SK-N-SH (cell line): Measurements from ENCODE around the gene LRRC56. TPM values are rescaled to one million over a fixed set of nuclear protein-coding genes. Genes with fewer than 3 reads are reported as not detected.

Experiments used
- CTCF ChIA-PET: fragments of 300-600, 350-600 bp; formaldehyde crosslinking; extraction: SDS; loops from one replicate; lab custom pipeline; 2021; lab: Yijun Ruan, JAX
- POLR2A ChIA-PET: fragments of 350-600 bp; sonication (Branson Sonifier 250); formaldehyde crosslinking; extraction: SDS; loops from one replicate; lab custom pipeline; 2020; ENCODE audit warnings: antibody characterized with exemption, inconsistent platforms; lab: Yijun Ruan, JAX
- DNase-seq: peaks from one replicate; pipeline ENCODE4 v3.0.0; 2012
- H2AFZ ChIP-seq: fragments of 200-600 bp; sonication (generic); 2 replicates; pipeline ENCODE4 v1.8.1; 2016; ENCODE audit warnings: antibody characterized with exemption, mild to moderate bottlenecking, low read depth
- H3F3A ChIP-seq: fragments of 200-600 bp; sonication (generic); replicated peaks from 2 replicates; pipeline ENCODE3; 2016; ENCODE audit warnings: antibody characterized with exemption, mild to moderate bottlenecking; ENCODE audit not compliant: insufficient read depth
- H3K27ac ChIP-seq, 2 experiments: fragments of 200-500 bp in 1 of 2; fragments of 200-600 bp in 1 of 2; sonication (Bioruptor generic) in 1 of 2; sonication (generic), shearing (Covaris generic) in 1 of 2; 2 replicates each; pipeline versions ENCODE4 v1.5.1 to v1.6.1; 2014 to 2016; ENCODE audit warnings: low read depth in 2 of 2, inconsistent platforms in 1 of 2, low read length in 1 of 2, mild to moderate bottlenecking in 1 of 2, mixed read lengths in 1 of 2
- H3K27me3 ChIP-seq: fragments of 200-600 bp; sonication (generic), shearing (Covaris generic); 2 replicates; pipeline ENCODE4 v1.6.1; 2016; ENCODE audit warnings: mixed run types; ENCODE audit not compliant: insufficient read depth
- H3K36me3 ChIP-seq, 2 experiments: fragments of 200-500 bp in 1 of 2; fragments of 200-600 bp in 1 of 2; sonication (Bioruptor generic) in 1 of 2; sonication (generic) in 1 of 2; replicated peaks in 1 of 2; 2 replicates each; pipeline versions ENCODE3 to v1.5.1; 2014 to 2016; ENCODE audit warnings: low read length in 1 of 2, mild to moderate bottlenecking in 1 of 2; ENCODE audit not compliant: insufficient read depth in 2 of 2, control insufficient read depth in 1 of 2
- H3K4me1 ChIP-seq, 2 experiments: fragments of 200-500 bp in 1 of 2; fragments of 200-600 bp in 1 of 2; sonication (Bioruptor generic) in 1 of 2; sonication (generic), shearing (Covaris generic) in 1 of 2; 2 replicates each; pipeline versions ENCODE4 v1.5.1 to v1.6.1; 2014 to 2016; ENCODE audit warnings: low read depth in 1 of 2, low read length in 1 of 2, mixed run types in 1 of 2; ENCODE audit not compliant: insufficient read depth in 2 of 2, control insufficient read depth in 1 of 2
- H3K4me2 ChIP-seq: fragments of 200-600 bp; sonication (generic), shearing (Covaris generic); 2 replicates; pipeline ENCODE4 v1.6.1; 2017; ENCODE audit warnings: mixed run types
- H3K4me3 ChIP-seq, 2 experiments: fragments of 200-500 bp in 1 of 2; fragments of 200-600 bp in 1 of 2; sonication (Bioruptor generic) in 1 of 2; sonication (generic), shearing (Covaris generic) in 1 of 2; 2 replicates each; pipeline versions ENCODE4 v1.5.1 to v1.8.1; 2014 to 2016; ENCODE audit warnings: low read depth in 2 of 2, inconsistent platforms in 1 of 2, low read length in 1 of 2, mild to moderate bottlenecking in 1 of 2, mixed read lengths in 1 of 2, moderate library complexity in 1 of 2
- H3K79me2 ChIP-seq: fragments of 200-600 bp; sonication (generic); 2 replicates; pipeline ENCODE4 v1.8.1; 2017; ENCODE audit warnings: mild to moderate bottlenecking; ENCODE audit not compliant: insufficient read depth
- H3K9ac ChIP-seq: fragments of 200-600 bp; sonication (generic); 2 replicates; pipeline ENCODE4 v1.6.1; 2017; ENCODE audit warnings: mixed run types
- H3K9me2 ChIP-seq: fragments of 200-600 bp; sonication (generic); 2 replicates; pipeline ENCODE4 v1.6.1; 2017; ENCODE audit warnings: mixed run types
- H3K9me3 ChIP-seq: fragments of 200-600 bp; sonication (generic); 2 replicates; pipeline ENCODE4 v1.6.1; 2017; ENCODE audit warnings: mixed run types, mild to moderate bottlenecking, moderate library complexity
- H4K20me1 ChIP-seq: fragments of 200-600 bp; sonication (generic); 2 replicates; pipeline ENCODE4 v1.6.1; 2017; ENCODE audit warnings: mild to moderate bottlenecking, mixed run types; ENCODE audit not compliant: insufficient read depth
- CHD2 ChIP-seq: fragments of 150-350 bp; IDR thresholded peaks from 2 replicates; pipeline ENCODE4 v1.6.1; 2018; ENCODE audit warnings: low read length; ENCODE audit not compliant: partially characterized antibody
- ELF1 ChIP-seq: IDR thresholded peaks from 2 replicates; pipeline ENCODE4 v1.4.0; 2012
- EP300 ChIP-seq, 2 experiments: IDR thresholded peaks; 2 replicates each; pipeline versions ENCODE4 v1.4.0 to v1.6.1; 2012; ENCODE audit warnings: borderline replicate concordance in 1 of 2, low read depth in 1 of 2, low read length in 1 of 2
- FOSL2 ChIP-seq: IDR thresholded peaks from 2 replicates; pipeline ENCODE4 v1.4.0; 2012; ENCODE audit warnings: low read depth, mild to moderate bottlenecking, moderate library complexity, borderline replicate concordance
- FOXJ3 ChIP-seq: sonication (generic); formaldehyde crosslinking; IDR thresholded peaks from 2 replicates; pipeline ENCODE4 v1.5.1; 2020; ENCODE audit warnings: mild to moderate bottlenecking, missing genetic modification reagents
- MEF2A ChIP-seq: IDR thresholded peaks from 2 replicates; pipeline ENCODE4 v1.4.0; 2012; ENCODE audit warnings: low read depth, borderline replicate concordance
- MXI1 ChIP-seq: IDR thresholded peaks from 2 replicates; pipeline ENCODE4 v1.6.1; 2012; ENCODE audit warnings: mild to moderate bottlenecking, low read depth, low read length, improper control_type of control experiment
- NRF1 ChIP-seq: IDR thresholded peaks from 2 replicates; pipeline ENCODE4 v1.6.1; 2012; ENCODE audit warnings: low read depth, mild to moderate bottlenecking, low read length
- POLR2AphosphoS5 ChIP-seq: IDR thresholded peaks from 2 replicates; pipeline ENCODE4 v1.6.1; 2012; ENCODE audit warnings: low read depth, low read length
- RAD21 ChIP-seq: IDR thresholded peaks from 2 replicates; pipeline ENCODE4 v1.6.1; 2012; ENCODE audit warnings: mild to moderate bottlenecking, low read length
- RCOR1 ChIP-seq: fragments of 150-350 bp; IDR thresholded peaks from 2 replicates; pipeline ENCODE4 v1.6.1; 2017; ENCODE audit warnings: antibody characterized with exemption, low read length
- RFX5 ChIP-seq: IDR thresholded peaks from 2 replicates; pipeline ENCODE4 v1.6.1; 2012; ENCODE audit warnings: mild to moderate bottlenecking, improper control_type of control experiment, low read length
- RXRA ChIP-seq: IDR thresholded peaks from 2 replicates; pipeline ENCODE4 v1.4.0; 2012; ENCODE audit warnings: low read depth, mild to moderate bottlenecking, borderline replicate concordance
- SIN3A ChIP-seq: IDR thresholded peaks from 2 replicates; pipeline ENCODE4 v1.6.1; 2012; ENCODE audit warnings: low read depth, mild to moderate bottlenecking, low read length, moderate library complexity, borderline replicate concordance
- TAF1 ChIP-seq: IDR thresholded peaks from 2 replicates; pipeline ENCODE4 v1.6.1; 2012; ENCODE audit warnings: low read depth, mild to moderate bottlenecking, low read length, moderate library complexity, borderline replicate concordance
- TCF12 ChIP-seq: IDR thresholded peaks from 2 replicates; pipeline ENCODE4 v1.4.0; 2012
- TEAD4 ChIP-seq: IDR thresholded peaks from 2 replicates; pipeline ENCODE4 v1.4.0; 2012; ENCODE audit warnings: mild to moderate bottlenecking, borderline replicate concordance; ENCODE audit not compliant: insufficient read depth
- YY1 ChIP-seq: IDR thresholded peaks from 2 replicates; pipeline ENCODE4 v1.4.0; 2012; ENCODE audit warnings: low read depth, mild to moderate bottlenecking
- WGBS: methylation state at CpG from one replicate; pipeline ENCODE4 v1.1.6; 2017; ENCODE audit warnings: low lambda C conversion rate; 5-methylcytosine and 5-hydroxymethylcytosine counted together
- polyA plus RNA-seq, 3 experiments: library from polyadenylated mRNA; depleted of rRNA; stranded (reverse); fragments of >200 nt; gene quantifications; 2 replicates each; pipeline ENCODE4 v1.2.3, GENCODE V29; 2012
- TF ChIP-seq, protein P1 (sequence below): IDR thresholded peaks from 2 replicates; pipeline ENCODE4 v1.4.0; 2012; ENCODE audit warnings: low read depth, borderline replicate concordance
- TF ChIP-seq, protein P2 (sequence below): IDR thresholded peaks from 2 replicates; pipeline ENCODE4 v1.4.0; 2012; ENCODE audit warnings: low read depth, borderline replicate concordance
- TF ChIP-seq, protein P3 (sequence below): IDR thresholded peaks from 2 replicates; pipeline ENCODE4 v1.6.1; 2012; ENCODE audit warnings: mild to moderate bottlenecking, low read depth, low read length, moderate library complexity
- TF ChIP-seq, protein P4 (sequence below): IDR thresholded peaks from 2 replicates; pipeline ENCODE4; 2012
- TF ChIP-seq, protein P5 (sequence below): fragments of 150-350 bp; IDR thresholded peaks from 2 replicates; pipeline ENCODE4 v1.6.1; 2017; ENCODE audit warnings: antibody characterized with exemption, low read length, low read depth, borderline replicate concordance

The LRRC56 gene
- polyA plus RNA-seq, 1 of the 3 experiments (the other 2 are of a cell fraction), result 1.2 TPM

DNA sequence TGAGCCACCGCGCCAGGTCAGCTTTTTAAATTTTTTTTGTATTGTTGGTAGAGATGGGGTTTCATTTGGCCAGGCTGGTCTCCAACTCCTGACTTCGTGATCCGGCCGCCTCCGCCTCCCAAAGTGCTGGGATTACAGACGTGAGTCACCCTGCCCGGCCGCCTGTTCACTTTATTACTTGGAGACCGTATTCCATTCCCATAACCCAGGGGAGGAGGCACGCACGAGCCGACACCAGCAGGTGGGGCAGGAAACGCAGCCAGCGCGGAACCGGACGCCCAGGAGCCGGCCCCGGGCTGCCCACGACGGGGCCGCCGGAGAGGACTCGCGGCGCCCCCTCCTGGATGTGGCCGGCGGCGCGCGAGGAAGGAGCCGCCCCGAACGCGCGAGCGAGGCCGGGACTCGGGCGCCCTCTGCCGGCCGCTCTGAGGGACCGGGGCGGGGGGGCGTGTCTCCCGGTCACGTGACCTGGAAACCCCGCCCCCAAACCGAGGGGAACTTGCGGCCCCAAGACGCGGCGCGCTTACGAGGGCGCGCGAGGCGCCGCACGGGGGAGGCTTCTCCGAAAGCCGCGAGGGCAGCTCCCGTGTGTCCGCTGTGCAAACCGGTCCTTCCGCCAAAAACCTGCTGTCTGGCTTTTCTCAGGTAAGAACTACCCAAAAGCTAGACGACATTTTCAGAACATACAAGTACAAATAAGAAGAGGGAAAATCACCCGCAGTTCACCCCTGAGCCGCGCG, 18.7 kb upstream of the LRRC56 start:
- no peaks in the 10 kb centered on the region for H3K27me3 ChIP-seq
- H3K4me3 ChIP-seq, result peak overlapping the region; percentile 13 to 51; a peak in 2 of 4 replicates
- no peaks in the 10 kb centered on the region for H3K79me2 ChIP-seq
- peak; percentile 97 for DNase-seq
- H3K4me1 ChIP-seq, result no peaks in the 10 kb centered on the region; a peak in 1 of 4 replicates
- no peaks in the 10 kb centered on the region for H3K9me2 ChIP-seq
- 41% methylated on average over 33 of the region's 74 CpGs for WGBS
- H4K20me1 ChIP-seq, result no peaks in the 10 kb centered on the region
- ChIA-PET POLR2A (no interaction called here), CTCF (interaction anchor here (0.6 to 1.9 kb wide), 33 partner anchors 9 to 320 kb away, joined by 3 to 16 read pairs (median 4); partner anchors contain the start of genes HRAS, LMNTD2 and RNH1)
- peaks cover 0 to 19% of the 10 kb centered on the region in 2 experiments for H3K36me3 ChIP-seq
- H3K4me2 ChIP-seq, result no peak overlapping the region
- no peak overlapping the region for H3K27ac ChIP-seq
- H2AFZ ChIP-seq, result no peak overlapping the region
- H3F3A ChIP-seq, result peaks cover 4% of the 10 kb centered on the region
- H3K9me3 ChIP-seq, result peaks cover 7% of the 10 kb centered on the region; the same call in 1 of the 2 replicates
- H3K9ac ChIP-seq, result no peak overlapping the region
- TF ChIP-seq TEAD4, result no peak
- TF ChIP-seq, protein P1, sequence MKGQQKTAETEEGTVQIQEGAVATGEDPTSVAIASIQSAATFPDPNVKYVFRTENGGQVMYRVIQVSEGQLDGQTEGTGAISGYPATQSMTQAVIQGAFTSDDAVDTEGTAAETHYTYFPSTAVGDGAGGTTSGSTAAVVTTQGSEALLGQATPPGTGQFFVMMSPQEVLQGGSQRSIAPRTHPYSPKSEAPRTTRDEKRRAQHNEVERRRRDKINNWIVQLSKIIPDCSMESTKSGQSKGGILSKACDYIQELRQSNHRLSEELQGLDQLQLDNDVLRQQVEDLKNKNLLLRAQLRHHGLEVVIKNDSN, result peak; percentile 89
- TF ChIP-seq TCF12, result no peak
- TF ChIP-seq NRF1, result no peak
- TF ChIP-seq ELF1, result no peak
- TF ChIP-seq RXRA, result no peak
- TF ChIP-seq, protein P2, sequence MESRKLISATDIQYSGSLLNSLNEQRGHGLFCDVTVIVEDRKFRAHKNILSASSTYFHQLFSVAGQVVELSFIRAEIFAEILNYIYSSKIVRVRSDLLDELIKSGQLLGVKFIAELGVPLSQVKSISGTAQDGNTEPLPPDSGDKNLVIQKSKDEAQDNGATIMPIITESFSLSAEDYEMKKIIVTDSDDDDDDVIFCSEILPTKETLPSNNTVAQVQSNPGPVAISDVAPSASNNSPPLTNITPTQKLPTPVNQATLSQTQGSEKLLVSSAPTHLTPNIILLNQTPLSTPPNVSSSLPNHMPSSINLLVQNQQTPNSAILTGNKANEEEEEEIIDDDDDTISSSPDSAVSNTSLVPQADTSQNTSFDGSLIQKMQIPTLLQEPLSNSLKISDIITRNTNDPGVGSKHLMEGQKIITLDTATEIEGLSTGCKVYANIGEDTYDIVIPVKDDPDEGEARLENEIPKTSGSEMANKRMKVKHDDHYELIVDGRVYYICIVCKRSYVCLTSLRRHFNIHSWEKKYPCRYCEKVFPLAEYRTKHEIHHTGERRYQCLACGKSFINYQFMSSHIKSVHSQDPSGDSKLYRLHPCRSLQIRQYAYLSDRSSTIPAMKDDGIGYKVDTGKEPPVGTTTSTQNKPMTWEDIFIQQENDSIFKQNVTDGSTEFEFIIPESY, result no peak
- TF ChIP-seq, protein P3, sequence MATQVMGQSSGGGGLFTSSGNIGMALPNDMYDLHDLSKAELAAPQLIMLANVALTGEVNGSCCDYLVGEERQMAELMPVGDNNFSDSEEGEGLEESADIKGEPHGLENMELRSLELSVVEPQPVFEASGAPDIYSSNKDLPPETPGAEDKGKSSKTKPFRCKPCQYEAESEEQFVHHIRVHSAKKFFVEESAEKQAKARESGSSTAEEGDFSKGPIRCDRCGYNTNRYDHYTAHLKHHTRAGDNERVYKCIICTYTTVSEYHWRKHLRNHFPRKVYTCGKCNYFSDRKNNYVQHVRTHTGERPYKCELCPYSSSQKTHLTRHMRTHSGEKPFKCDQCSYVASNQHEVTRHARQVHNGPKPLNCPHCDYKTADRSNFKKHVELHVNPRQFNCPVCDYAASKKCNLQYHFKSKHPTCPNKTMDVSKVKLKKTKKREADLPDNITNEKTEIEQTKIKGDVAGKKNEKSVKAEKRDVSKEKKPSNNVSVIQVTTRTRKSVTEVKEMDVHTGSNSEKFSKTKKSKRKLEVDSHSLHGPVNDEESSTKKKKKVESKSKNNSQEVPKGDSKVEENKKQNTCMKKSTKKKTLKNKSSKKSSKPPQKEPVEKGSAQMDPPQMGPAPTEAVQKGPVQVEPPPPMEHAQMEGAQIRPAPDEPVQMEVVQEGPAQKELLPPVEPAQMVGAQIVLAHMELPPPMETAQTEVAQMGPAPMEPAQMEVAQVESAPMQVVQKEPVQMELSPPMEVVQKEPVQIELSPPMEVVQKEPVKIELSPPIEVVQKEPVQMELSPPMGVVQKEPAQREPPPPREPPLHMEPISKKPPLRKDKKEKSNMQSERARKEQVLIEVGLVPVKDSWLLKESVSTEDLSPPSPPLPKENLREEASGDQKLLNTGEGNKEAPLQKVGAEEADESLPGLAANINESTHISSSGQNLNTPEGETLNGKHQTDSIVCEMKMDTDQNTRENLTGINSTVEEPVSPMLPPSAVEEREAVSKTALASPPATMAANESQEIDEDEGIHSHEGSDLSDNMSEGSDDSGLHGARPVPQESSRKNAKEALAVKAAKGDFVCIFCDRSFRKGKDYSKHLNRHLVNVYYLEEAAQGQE, result no peak
- TF ChIP-seq, protein P4, sequence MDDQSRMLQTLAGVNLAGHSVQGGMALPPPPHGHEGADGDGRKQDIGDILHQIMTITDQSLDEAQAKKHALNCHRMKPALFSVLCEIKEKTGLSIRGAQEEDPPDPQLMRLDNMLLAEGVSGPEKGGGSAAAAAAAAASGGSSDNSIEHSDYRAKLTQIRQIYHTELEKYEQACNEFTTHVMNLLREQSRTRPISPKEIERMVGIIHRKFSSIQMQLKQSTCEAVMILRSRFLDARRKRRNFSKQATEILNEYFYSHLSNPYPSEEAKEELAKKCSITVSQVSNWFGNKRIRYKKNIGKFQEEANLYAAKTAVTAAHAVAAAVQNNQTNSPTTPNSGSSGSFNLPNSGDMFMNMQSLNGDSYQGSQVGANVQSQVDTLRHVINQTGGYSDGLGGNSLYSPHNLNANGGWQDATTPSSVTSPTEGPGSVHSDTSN, result no peak
- TF ChIP-seq CHD2, result no peak
- TF ChIP-seq FOXJ3, result no peak
- no peak for TF ChIP-seq RCOR1
- no peak for TF ChIP-seq MXI1
- peak; percentile 55 for TF ChIP-seq RAD21
- no peak for TF ChIP-seq SIN3A
- peak; percentile 6; the same call in 1 of the 2 replicates for TF ChIP-seq FOSL2
- no peak for TF ChIP-seq POLR2AphosphoS5
- TF ChIP-seq TAF1, result no peak
- no peak for TF ChIP-seq RFX5
- TF ChIP-seq YY1, result no peak
- TF ChIP-seq, protein P5, sequence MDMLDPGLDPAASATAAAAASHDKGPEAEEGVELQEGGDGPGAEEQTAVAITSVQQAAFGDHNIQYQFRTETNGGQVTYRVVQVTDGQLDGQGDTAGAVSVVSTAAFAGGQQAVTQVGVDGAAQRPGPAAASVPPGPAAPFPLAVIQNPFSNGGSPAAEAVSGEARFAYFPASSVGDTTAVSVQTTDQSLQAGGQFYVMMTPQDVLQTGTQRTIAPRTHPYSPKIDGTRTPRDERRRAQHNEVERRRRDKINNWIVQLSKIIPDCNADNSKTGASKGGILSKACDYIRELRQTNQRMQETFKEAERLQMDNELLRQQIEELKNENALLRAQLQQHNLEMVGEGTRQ, result no peak; the same call in 1 of the 2 replicates
- no peak for TF ChIP-seq EP300 (IDR thresholded peaks at IDR 0.05; ENCODE audit: borderline replicate concordance in 1 of 2, low read depth in 1 of 2, low read length in 1 of 2)
- TF ChIP-seq MEF2A, result no peak
